HG02798 (cell line): Measurements from ENCODE around the gene EYA4.

Experiments
- ATAC-seq: cut with Tn5 transposase; IDR thresholded peaks from one replicate; pipeline ENCODE4 v1.9.1; 2021; ENCODE audit warnings: mild to moderate bottlenecking; ENCODE audit not compliant: unreplicated experiment, poor library complexity

EYA4 gene

GRCh38 chr6:133502441-133503335, 261.5 kb downstream of the EYA4 start:
- ATAC-seq: no peak

- no peak for ATAC-seq
These were observed 262.2 kb downstream of the EYA4 start for GRCh38 chr6:133503336-133503729.

GRCh38 chr6:133504158-133504557, 263.0 kb downstream of the EYA4 start:
- no peak for ATAC-seq

- no peak for ATAC-seq
These were observed 263.6 kb downstream of the EYA4 start for GRCh38 chr6:133504761-133505160.

GRCh38 chr6:133505681-133506080, 264.5 kb downstream of the EYA4 start:
- no peak for ATAC-seq

- peak; percentile 58 for ATAC-seq
These were observed 271.4 kb downstream of the EYA4 start for GRCh38 chr6:133512410-133513016.

- no peak for ATAC-seq
These were observed 282.7 kb downstream of the EYA4 start for GRCh38 chr6:133523816-133524215.

- no peak for ATAC-seq
These were observed 285.3 kb downstream of the EYA4 start for GRCh38 chr6:133526436-133526835.

GRCh38 chr6:133528566-133528965, 287.4 kb downstream of the EYA4 start:
- ATAC-seq: no peak

- no peak for ATAC-seq
These were observed 291.8 kb downstream of the EYA4 start for GRCh38 chr6:133532908-133533307.

- no peak for ATAC-seq
These were observed 298.5 kb downstream of the EYA4 start for GRCh38 chr6:133539502-133540259.

- no peak for ATAC-seq
These were observed 299.2 kb downstream of the EYA4 start for GRCh38 chr6:133540361-133540760.

GRCh38 chr6:133541040-133541439, 299.9 kb downstream of the EYA4 start:
- ATAC-seq: no peak

- ATAC-seq: no peak
These were observed 301.1 kb downstream of the EYA4 start for GRCh38 chr6:133542056-133542821.

- ATAC-seq: no peak
These were observed 303.3 kb downstream of the EYA4 start for GRCh38 chr6:133544419-133544818.

GRCh38 chr6:133546098-133546497, 304.9 kb downstream of the EYA4 start:
- ATAC-seq: no peak

GRCh38 chr6:133547136-133547535, 306.0 kb downstream of the EYA4 start:
- ATAC-seq: no peak

GRCh38 chr6:133548423-133549159, 307.4 kb downstream of the EYA4 start:
- ATAC-seq: no peak

- ATAC-seq: no peak
These were observed 308.2 kb downstream of the EYA4 start for GRCh38 chr6:133549371-133549801.

GRCh38 chr6:133550026-133550425, 308.9 kb downstream of the EYA4 start:
- no peak for ATAC-seq
